AG09309 (cell line): Measurements from ENCODE around the gene CASP4.

Source experiments
- DNase-seq: peaks from one replicate; pipeline ENCODE4 v3.0.0-alpha.2; 2010; ENCODE audit warnings: low read depth
- H3K4me3 ChIP-seq: 2 replicates; pipeline ENCODE4 v1.5.1; 2011; ENCODE audit warnings: mild to moderate bottlenecking, low read depth, low read length, moderate library complexity; ENCODE audit not compliant: control insufficient read depth
- TF ChIP-seq, protein P1 (sequence below): IDR thresholded peaks from 2 replicates; pipeline ENCODE4 v1.5.1; 2011; ENCODE audit warnings: mild to moderate bottlenecking, low read depth, low read length, inconsistent platforms; ENCODE audit not compliant: insufficient read depth, control insufficient read depth; ENCODE audit errors: missing control alignments

CASP4 gene

DNA sequence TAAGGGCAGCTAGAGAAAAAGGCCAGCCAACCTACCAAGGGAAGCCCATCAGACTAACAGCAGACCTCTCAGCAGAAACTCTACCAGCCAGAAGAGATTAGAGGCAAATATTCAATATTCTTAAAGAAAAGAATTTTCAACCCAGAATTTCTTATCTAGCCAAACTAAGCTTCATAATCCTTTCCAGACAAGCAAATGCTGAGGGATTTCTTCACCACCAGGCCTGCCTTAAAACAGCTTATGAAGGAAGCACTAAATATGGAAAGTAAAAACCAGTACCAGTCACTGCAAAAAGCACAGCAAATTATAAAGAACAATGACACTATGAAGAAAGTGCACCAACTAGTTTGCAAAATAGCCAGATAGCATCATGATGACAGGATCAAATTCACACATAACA, 39.6 kb downstream of the CASP4 start:
- H3K4me3 ChIP-seq = no peak overlapping the region
- DNase-seq = no peak
- TF ChIP-seq, protein P1, sequence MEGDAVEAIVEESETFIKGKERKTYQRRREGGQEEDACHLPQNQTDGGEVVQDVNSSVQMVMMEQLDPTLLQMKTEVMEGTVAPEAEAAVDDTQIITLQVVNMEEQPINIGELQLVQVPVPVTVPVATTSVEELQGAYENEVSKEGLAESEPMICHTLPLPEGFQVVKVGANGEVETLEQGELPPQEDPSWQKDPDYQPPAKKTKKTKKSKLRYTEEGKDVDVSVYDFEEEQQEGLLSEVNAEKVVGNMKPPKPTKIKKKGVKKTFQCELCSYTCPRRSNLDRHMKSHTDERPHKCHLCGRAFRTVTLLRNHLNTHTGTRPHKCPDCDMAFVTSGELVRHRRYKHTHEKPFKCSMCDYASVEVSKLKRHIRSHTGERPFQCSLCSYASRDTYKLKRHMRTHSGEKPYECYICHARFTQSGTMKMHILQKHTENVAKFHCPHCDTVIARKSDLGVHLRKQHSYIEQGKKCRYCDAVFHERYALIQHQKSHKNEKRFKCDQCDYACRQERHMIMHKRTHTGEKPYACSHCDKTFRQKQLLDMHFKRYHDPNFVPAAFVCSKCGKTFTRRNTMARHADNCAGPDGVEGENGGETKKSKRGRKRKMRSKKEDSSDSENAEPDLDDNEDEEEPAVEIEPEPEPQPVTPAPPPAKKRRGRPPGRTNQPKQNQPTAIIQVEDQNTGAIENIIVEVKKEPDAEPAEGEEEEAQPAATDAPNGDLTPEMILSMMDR = no peak

DNA sequence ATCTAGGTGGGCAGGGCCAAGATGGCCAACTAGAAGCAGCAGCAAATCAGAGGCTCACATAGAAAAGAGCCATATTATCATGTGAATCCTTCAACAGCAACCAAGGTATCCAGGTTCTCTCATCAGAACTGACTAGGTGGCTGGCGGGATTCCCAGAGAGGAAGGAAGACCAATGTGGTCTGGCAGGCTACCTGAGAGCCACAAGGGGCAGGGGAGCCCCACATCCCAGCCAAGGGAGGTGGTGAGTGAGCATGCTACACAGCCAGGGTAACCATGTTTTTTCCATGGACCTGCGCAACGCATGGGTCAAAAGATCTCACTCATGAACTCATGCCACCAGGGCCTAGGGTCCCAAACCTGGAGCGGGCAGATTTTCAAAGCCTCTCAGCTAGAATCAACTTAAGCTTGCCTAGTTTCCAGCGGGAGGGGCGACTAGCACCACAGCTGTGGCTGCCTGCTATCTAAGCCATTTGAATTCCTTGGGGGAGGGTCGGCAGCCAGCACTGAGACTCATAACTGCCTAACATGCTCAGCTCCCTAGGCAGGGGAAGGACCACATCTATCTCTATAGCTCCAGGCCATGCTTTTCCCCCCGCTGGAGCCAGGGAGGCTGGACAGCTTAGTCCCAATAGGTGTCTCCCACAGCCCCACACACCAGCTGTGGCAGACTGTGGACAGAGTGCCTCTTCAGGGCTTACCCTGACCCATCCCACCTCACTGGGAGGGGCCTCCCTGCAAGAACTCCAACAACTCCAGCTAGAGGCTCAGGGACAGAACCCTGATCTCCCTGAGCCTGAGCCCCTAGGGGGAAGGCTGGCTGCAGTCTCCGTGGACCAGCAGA, 41.4 kb downstream of the CASP4 start:
- no peak overlapping the region for H3K4me3 ChIP-seq
- TF ChIP-seq, protein P1 = no peak
- DNase-seq = no peak

DNA sequence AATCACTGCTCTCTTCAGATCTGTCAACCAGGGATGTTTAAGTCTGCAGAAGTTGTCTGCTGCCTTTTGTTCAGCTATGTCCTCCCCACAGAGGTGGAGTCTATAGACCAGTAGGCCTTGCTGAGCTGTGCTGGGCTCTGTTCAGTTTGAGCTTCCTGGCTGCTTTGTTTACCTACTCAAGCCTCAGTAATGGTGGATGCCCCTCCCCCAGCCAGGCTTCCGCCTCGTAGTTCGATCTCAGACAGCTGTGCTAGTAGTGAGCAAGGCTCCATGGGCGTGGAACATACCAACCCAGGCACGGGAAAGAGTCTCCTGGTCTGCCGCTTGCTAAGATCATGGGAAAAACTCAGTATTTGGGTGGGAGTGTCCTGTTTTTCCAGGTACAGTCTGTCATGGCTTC, 42.5 kb downstream of the CASP4 start:
- no peak overlapping the region for H3K4me3 ChIP-seq
- no peak for DNase-seq
- TF ChIP-seq, protein P1 = no peak

DNA sequence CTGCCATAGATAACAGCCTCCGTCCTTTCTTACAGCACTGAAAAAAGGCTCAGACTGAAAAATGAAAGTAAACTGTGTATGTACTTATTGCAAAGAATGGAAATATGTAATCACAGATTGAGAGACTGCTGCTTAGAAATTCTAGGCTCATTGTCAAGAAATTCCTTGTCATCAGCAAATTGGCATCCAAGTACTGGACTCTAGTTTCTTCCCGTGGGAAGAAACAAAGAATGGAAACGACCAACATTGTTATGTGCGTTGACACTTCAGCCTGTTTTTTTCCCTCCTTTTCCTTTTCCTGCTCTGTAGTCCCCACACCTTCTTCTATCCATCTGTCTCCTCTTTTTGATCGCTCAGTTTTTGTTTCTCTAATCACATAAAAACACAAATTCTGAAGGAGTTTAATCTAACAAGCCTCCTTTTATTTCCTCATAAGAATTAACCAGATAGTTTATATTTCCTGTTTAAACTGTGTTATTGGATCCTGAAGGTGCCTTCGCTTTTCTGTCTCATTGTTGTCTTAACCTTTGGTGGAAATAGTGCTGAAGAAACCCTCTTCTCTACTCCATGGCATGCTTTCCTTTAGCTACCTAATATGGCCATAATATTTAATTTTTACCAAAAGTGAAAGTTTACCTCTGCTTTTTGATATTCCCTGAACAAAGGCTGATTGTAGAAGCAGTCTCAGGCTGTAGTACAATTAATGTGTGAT, 50.1 kb downstream of the CASP4 start:
- H3K4me3 ChIP-seq = peak overlapping the region; percentile 30
- TF ChIP-seq, protein P1 = no peak
- peak; percentile 59 for DNase-seq

DNA sequence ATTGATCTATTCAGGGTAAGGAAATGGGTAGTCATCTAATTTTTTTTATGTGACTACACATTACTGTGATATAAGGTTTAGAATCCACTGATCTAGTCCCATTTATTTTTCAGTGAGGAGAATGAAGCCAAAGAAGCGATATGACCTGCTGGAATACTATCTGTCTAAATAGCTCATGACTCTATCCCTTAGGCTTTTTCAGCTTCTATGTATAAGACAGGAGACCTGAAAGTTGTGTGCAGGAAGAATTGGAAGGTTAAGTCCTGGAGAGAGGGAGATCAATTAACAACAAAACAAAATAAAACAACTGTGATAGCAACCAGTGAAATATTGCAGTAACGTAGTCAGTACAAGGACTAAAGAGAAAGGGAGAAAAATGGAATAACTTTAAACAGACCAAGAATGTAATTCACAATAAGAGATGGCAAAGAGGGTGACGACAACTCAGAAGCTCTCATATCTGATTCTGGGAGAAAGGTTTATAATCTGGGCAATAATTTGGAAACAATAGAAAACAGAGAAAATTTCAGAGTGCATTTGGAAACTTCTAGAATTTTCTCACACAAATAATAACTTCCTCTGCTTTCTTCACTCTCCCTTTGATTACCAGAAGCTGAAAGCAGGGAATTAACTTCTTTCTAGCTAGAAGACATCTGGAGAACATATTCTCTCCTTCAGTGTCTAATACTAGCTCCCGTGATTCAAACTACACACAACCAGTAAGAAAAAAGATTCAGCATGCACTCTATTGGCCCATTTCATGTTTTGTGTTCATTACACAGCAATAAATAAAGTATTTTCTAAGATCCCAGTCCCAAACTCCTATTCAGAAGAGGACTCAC, 50.9 kb downstream of the CASP4 start:
- no peak for DNase-seq
- H3K4me3 ChIP-seq = peak overlapping the region; percentile 30
- TF ChIP-seq, protein P1 = no peak

DNA sequence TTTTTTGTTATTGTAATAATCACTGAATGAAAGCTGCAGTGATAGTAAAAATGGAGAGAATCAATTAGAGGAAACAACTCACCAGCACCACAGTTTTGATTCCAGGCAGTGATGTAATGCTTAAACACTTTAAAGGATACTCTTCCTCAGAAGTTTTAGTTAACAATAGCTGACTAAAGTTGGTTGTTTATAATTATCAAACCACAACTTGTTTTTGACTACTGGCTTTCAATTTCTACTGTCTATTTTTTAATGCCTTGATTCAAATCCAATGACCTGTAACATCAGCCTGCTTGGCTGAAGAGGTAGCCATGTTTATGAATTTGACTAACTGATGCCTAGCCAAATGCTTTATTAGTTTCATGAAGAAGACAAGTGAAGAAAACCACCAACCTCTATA, 51.9 kb downstream of the CASP4 start:
- no peak overlapping the region for H3K4me3 ChIP-seq
- TF ChIP-seq, protein P1 = no peak
- DNase-seq = no peak
